Renal cortex interstitium (tissue), 11 donors: Measurements from ENCODE around the gene COL4A2. TPM values are rescaled to one million over a fixed set of nuclear protein-coding genes. Genes with fewer than 3 reads are reported as not detected.

Source experiments
- DNase-seq, 11 donors: peaks; one replicate each; pipeline ENCODE4 v3.0.0-alpha.2; 2013; ENCODE audit warnings: low read depth in 9 of 11, low spot score in 4 of 11; ENCODE audit errors: extremely low read depth in 1 of 11
- polyA plus RNA-seq, 3 donors: library from polyadenylated mRNA; unstranded; fragments of 120-200 nt; gene quantifications; one replicate each; pipeline ENCODE4 v1.2.1, GENCODE V29; 2013; ENCODE audit not compliant: insufficient read length in 3 of 3

The COL4A2 gene
- polyA plus RNA-seq, 3 donors, result 422 to 524 (median 515) TPM

DNA sequence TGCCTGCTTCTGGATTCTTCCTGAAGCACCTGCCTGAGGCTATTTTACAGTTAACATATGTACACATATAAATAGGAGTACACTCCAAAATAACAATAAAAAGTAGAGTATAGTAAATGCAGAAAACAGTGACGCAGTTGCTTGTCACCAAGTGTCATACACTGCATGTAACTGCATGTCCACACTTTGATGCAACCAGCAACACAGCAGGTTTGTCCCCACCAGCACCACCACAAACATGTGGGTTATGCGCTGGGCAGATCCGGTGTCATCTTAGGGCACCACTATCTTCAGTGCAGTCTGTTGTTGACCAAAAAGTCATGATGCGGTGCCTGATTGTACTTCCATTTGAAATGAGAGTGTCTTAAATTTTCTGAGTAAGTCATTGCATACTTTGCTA, 51.3 kb downstream of the COL4A2 start:
- DNase-seq, result no peak

DNA sequence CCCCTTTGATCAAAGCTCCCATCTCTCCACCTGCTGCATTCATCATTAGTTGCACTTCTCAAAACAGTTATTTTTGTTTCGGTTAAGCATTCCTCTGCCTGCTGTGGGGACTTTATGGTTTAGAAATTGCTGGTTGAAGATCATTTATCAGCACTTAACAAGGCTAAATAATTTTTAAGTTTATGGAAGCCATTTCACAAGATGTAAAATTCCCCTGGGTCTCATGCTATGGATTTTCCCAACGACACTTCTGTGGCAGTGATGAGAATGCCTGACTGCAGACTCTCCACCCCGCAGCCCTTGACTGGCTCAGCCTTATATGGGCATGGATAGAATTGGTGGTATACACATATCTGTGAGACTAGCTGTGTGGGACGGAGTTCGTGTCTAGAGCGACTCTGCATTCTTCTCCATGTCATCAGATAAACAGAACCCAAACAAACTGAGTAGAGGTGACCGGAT, 52.8 kb downstream of the COL4A2 start:
- DNase-seq, result no peak

DNA sequence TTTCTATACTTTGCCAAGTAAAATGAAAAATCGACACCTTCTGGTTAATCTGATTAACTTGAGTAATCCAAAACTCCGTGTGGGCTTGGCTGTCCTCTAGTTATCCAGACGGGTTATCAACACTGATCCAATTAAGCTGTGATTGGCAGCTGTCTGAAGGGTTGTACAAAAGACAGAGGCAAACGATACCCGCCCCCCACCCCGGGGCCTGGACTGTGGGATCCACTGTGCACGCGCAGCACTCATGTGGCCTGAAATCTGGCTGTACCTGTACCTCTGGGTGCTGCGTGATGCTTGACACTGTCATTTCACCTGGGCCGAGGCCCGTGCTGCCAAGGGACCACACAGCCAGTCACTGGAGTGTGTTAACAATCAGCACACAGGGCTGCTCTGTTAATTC, 53.5 kb downstream of the COL4A2 start:
- DNase-seq, result no peak

DNA sequence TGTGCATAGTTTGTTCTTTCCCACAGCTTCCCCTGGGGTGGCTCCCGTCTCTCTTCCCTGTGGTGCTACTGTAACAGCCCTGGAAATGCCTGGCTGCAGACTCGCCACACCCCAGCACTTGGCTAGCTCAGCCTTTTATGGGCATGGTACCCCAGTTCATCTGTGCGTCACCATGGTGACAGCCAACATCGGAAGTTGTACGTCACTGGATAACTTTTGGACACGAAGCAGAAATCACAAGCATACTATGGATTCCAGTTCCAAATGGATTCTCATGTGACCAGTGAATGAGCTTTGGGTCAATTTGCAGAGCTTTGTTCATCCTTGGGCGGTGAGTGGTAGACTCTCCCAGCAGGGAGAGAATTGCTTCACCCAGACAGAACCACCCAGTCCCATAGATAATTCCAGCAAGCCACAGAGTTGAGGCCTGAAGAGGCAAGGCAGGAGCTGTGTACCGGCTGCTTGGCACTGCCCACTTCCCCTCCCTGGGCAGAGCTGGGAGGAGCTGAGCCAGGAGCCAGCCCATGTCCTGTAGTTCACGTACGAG, 54.4 kb downstream of the COL4A2 start:
- DNase-seq, result no peak

DNA sequence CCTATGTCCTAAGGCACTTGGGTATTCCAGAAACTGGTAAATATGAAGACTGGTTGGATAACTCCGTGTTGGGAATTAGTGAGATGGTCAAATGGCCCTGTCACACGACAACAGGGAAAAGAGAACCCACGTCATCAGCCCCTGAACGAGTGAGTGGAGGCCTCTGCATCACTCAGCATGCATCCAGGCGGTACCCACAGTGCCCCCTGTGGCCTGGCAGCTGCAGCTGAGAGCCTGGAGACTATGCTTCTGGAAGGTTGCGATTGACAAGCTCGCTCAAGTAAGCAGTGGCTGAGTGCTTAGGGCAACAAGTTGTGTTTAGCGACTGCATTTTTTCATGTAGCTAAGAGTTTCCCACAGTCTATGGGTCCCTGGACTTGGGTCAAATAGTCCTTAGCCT, 55.9 kb downstream of the COL4A2 start:
- DNase-seq, result no peak

DNA sequence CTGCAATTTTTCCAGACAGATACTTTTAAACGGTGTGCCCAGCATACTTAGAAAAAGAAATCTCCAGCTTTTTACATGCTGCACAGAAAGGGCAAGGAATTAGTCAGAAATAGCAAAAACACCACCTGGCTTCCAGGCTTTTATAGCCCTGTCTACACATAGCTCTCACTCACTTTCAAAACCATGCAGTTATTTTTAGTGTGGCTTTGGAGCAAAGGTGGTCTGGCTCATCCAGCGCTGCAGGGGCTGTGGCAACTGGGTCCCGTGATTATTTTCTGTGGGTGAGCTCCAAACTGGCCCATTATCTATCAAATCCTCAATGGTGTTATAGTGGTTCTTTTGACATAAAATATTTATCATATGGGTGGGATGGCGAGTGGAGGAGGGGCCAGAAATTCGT, 57.0 kb downstream of the COL4A2 start:
- no peak for DNase-seq

DNA sequence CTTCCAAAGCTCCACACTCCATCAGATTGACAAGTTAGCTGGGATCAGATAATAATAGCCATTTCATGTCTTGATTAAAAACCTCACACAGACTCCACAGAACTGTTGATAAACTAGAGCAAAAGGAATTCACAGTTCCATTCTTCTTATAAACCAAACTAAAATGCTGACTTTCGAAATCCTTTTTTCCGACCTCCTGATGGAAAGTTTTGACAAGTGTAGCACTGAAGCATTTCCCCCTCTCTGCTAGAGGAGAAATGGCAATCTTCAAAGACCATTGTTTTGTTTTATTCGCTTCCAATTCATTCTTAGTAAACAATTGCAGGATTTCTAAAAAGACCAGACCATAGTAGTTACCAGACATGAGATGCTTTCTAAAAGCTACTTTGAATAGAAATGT, 58.8 kb downstream of the COL4A2 start:
- no peak for DNase-seq

DNA sequence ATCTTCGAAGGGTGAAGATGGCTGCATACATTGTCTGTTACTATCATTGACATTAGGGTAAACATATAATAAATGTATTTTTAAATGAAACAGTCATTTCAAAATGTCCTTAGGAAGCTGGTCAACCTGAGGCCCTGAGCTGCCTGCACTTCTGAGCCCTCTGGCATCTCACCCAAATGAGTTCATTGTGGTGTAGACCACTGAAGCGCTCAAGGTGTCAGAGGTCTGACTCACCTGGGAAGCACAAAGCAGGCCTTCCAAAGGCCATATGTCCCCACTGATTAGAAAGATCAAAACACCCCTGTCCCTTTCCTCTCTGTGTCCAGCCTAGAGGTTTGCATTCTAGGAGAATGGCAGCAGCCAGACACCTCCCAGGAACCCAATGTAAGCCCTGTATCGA, 59.6 kb downstream of the COL4A2 start:
- no peak for DNase-seq

DNA sequence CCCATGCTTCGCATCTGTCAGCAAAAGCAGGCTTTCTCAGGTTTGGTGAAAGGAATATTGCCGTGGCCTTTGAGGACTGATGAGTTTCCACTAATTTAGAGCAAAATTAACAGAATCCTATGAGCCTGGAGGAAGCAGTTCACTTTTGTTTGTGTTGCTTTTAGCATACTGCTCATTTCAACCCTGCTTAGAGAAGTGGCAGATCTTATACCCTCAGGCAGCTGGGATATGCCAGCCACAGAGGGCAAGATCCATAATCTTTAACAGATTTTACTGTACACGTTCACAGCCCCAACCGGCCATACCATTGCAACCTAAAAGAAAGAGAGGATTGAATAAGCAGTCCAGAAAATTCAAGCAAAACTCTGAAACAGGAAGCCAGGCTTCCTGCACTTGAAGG, 60.5 kb downstream of the COL4A2 start:
- DNase-seq, result no peak

DNA sequence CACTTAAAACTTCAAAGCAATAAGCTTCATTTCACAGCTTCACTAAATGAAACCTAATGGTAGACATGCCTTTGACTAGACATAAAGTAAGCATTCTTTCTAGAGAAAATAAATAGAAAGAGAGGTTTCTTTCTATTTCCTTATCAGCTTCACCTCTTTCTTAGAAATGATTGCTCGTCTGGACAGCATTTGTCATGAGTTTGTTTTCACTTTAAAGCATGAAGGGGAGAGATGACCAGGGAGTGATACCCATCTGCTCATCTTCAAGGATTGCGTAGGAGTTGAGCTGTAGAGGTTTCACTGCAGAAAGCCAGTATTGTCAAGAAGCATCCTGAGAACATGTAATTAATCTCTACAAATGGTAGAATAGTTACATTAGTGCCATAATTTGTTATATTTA, 61.3 kb downstream of the COL4A2 start:
- no peak for DNase-seq

DNA sequence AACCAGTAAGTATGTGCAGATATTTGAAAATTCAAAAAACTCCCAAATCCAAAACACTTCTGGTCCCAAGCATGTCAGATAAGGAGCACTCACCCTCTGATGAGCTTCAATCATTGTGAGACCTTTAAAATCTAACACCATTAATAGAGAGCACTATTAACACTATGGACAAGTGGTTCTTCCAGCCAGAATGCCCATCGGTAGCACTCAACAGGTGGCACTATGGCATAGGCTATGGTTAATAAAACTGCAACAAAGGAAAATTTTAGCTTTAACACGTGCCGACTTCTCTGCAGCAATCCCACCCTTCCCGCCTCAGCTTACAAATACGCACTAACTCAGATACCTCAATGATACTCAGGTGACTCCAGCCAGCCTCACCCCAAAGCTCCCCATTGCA, 62.3 kb downstream of the COL4A2 start:
- DNase-seq, result no peak

DNA sequence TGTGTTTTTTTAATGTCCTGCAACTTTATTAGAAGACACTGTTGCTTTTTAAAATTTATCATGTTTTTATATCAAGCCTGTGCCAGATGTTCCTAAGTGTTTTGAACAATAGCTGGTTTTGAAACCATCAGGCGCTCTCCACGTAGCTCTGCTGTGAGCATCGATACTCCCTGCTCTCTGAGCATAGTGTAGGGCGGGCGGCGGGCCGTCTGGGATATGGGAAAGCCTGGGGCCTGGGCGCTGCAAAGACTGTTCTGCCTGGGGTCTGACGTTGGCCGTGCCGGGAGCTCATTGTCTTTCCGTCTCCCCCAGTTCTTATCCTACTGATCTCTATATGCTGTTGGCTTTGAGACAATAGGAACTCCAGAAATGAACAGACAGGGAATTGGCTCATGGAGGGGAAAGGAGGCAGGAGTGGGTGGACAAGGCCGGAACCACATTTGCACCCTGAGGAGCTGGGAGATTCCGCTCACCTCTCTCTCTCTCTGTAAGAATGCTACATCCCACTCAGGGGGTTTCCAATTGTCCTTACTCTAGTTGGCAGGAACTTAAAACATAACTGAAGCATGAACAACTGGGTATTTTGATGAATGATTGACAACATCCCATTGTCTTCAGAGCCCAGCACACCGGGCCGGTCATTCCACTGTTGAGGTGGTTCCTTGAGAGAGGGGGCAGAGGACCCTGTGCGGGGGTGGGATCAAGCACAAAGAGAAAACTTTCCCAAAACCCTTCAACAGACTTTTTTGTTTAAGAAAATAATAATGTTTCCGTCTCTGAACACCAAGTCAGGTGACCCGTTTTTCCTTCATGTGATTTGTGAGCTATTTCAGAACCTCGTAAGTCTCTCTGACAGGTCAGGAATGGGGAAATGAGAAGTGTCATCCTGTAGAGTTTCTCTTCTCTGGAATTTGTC, 64.7 kb downstream of the COL4A2 start:
- DNase-seq, result peak in 2 of 11 donors; percentile 58 to 71

DNA sequence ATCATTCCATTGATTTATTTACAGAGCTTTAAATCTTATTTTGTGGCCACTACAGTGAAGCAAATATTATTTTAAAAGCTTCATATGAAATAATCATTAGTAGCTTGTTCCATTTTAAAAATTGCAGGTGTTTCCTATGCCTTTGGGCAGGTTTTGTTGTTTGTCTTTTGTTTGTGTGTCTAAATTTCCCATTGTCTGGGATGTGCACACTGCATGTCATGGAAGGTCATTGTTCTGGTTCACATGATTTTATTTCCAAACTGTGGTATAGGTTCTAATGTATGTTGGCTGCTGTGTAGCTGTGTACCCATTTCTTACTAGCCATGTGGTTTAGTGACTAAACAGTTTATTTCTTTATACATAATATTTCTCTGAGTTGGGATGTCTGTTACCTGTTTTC, 65.6 kb downstream of the COL4A2 start:
- DNase-seq, result no peak

DNA sequence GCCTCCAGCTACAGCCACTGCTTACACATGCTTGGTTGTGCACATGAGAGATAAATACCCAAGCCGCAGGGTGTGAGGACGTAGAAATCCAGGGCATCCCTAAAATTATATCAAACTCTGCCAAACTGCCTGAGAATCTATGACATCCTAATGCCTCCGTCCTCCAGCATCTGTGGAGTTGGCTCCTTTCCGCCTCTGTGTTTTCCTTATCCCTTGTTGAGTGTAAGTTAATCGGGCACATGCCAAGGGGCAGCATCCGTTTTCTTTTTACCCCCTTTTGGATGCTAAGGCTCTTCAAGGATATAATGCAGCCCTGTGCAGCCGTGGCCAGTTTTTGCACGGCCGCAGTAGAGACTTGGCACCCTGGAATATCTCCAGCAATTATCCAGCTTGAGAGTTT, 66.5 kb downstream of the COL4A2 start:
- DNase-seq, result no peak

DNA sequence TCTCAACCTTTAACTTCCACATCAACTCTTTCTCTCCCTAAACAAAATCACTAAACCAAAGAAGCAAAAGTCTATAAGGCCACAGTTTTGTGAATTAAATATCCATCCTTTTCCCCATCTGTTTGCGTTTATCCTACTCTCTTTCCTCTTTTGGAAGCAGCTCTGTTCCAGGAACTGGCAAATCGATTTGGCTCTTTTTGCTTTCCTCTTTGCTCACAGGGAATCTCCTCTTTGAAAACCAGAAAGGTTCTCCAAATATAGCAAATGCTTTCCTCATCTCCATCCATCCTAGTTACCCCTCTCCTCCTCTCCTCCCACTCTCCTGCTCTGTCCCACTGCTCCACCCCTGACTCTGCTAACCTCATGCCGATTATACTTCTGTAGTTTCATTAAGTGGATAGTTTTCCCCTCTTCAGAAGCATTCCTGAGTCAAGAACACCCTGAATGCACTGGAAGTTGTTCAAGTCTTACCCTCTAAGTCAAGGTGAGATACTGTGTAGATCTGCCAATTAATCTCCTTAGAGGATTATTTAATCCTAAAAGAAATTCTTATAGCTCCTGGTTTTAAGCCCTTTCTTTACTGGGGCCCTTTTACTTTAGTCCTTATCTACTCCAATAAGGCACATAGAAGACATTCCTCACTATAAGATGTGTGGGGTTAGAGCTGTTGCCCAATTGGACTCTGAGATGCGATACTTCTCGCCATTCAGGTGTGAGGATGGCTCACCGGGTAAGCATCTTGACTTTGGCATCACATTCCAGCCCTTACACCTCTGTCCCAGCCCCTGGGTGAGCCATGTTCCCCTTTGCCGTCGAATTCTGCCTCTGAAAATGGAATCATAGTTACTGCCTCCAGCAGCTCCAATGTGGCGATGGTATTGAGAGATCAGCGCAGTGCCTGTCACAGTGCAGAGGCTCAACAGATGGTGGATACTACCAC, 67.6 kb downstream of the COL4A2 start:
- no peak for DNase-seq

DNA sequence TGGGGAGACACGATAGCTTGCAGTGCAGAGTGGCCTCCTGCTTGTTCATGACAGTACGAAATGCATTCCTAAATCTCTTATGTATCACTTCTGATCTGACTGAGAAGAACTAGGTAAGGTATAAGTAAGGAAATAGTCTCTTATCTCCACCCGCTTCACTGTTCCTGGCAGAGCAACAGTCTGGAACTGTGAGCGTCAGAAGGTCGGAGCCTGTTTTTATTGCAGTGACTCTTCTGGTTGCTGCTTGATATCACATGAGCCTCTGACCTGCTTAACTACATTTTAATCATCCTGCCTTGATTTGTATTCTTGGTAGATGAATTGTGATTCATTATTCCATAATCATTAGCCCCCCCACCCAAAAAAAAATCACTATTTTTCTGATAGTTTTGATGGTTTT, 69.0 kb downstream of the COL4A2 start:
- no peak for DNase-seq

DNA sequence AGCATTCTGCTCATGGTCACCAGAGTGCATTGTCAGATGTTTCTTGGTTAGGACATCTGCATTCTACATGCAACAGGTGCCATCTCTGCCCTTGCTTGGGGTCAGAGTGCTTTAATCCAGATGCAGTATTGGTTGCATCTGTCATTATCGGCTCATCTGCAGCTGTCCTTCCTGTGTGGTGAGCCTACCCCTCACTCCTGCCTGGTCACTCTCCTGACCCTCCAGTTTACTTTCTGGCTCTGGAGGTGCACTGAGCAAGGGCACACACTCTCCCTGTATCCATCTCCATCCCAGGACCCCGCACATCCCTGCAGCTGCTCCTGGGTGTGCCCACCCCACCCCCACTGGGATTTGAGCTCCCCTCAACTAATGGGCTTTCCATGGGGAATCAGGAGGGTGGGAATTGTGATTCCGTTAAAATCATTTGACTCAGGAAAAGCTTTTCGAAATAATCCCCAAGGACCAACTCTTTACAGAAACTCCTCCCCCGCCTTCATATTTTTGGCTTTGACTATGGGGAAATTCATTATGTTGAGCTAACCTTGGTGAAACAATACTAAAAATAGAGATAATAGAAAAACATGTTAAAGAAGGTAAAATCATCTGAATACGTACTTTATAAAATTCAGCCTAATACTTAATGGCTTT, 70.2 kb downstream of the COL4A2 start:
- DNase-seq, result no peak

DNA sequence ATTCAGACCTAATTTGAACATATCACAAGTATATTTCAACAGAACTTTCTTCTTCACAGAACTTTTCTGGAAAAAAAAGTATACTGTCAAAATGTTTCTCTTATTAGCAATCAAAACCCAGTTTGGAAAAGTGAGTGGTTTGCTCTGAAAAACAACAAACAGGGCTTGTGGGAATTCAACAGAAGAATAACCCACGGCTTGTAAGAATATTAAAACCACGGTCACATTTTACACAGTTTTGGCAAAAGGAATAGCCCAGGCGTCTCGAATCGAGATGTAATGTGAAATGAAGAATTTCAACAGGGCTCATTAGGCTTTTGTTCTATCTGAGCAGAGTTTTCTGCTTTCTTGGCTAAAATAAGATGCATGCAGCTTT, 70.7 kb downstream of the COL4A2 start:
- no peak for DNase-seq

DNA sequence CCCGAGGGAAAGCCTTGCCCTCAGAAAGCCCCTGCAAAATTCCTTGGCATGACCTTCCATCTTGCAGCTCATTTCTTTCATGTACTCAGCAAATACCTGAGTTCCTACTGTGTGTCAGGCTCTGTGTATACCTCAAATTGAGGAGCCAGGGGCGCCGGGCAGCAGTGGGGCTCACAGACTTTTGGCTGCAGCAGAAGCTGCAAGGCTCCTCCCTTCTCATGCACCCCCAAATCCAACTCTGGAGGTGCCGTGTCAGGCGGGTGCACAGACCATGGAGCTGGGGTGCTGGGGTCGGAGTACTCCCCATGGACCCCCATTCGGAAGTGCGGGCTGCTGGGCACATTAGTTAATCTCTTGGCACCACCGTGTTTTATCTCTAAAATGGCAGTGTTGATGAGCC, 72.3 kb downstream of the COL4A2 start:
- DNase-seq, result no peak
